GM12878 (cell line): ENCODE data around the gene MDC1. TPM values are rescaled to one million over a fixed set of nuclear protein-coding genes. Genes with fewer than 3 reads are reported as not detected.

Experiments
- BCL11A ChIP-seq: IDR thresholded peaks from 2 replicates; pipeline ENCODE4 v1.6.1; 2011; ENCODE audit warnings: low read depth, low read length
- CBX3 ChIP-seq: fragments of 200-600 bp; sonication (generic); IDR thresholded peaks from 2 replicates; pipeline ENCODE4 v1.6.1; 2016; ENCODE audit warnings: low read depth, borderline replicate concordance
- CHD2 ChIP-seq: IDR thresholded peaks from 2 replicates; pipeline ENCODE4 v1.6.1; 2011; ENCODE audit warnings: low read depth, low read length, improper control_type of control experiment, borderline replicate concordance
- CREM ChIP-seq: IDR thresholded peaks from 2 replicates; pipeline ENCODE4 v1.6.1; 2014; ENCODE audit warnings: antibody characterized with exemption, low read depth
- GATAD2B ChIP-seq: fragments of 450-650 bp; conservative IDR thresholded peaks from 2 replicates; pipeline ENCODE4 v1.6.1; 2017; ENCODE audit warnings: low read depth, mild to moderate bottlenecking, moderate library complexity
- IRF3 ChIP-seq: fragments of 450-650 bp; IDR thresholded peaks from 2 replicates; pipeline ENCODE4 v1.6.1; 2014; ENCODE audit warnings: mild to moderate bottlenecking
- MAX ChIP-seq: IDR thresholded peaks from 2 replicates; pipeline ENCODE4 v1.6.1; 2012; ENCODE audit warnings: low read depth, low read length, improper control_type of control experiment
- MLLT1 ChIP-seq: fragments of 450-650 bp; IDR thresholded peaks from 2 replicates; pipeline ENCODE4 v1.6.1; 2016; ENCODE audit warnings: mild to moderate bottlenecking
- NBN ChIP-seq: fragments of 450-650 bp; IDR thresholded peaks from 2 replicates; pipeline ENCODE4 v1.6.1; 2016
- NFIC ChIP-seq: IDR thresholded peaks from 2 replicates; pipeline ENCODE4 v1.6.1; 2012; ENCODE audit warnings: low read depth, mild to moderate bottlenecking, inconsistent platforms, low read length, moderate library complexity
- NRF1 ChIP-seq: conservative IDR thresholded peaks from 2 replicates; pipeline ENCODE4 v1.6.1; 2011; ENCODE audit warnings: mild to moderate bottlenecking, low read depth, low read length, improper control_type of control experiment
- RAD51 ChIP-seq: fragments of 450-650 bp; IDR thresholded peaks from 2 replicates; pipeline ENCODE4 v1.6.1; 2016; ENCODE audit warnings: moderate library complexity, mild to moderate bottlenecking, inconsistent platforms
- RELA ChIP-seq: fragments of 450-650 bp; IDR thresholded peaks from 2 replicates; pipeline ENCODE4 v1.8.0; 2014; ENCODE audit warnings: borderline replicate concordance; ENCODE audit not compliant: partially characterized antibody
- RFX5 ChIP-seq: IDR thresholded peaks from 2 replicates; pipeline ENCODE4 v1.6.1; 2011; ENCODE audit warnings: low read depth, low read length, improper control_type of control experiment
- SIN3A ChIP-seq: IDR thresholded peaks from 2 replicates; pipeline ENCODE4 v1.6.1; 2012; ENCODE audit warnings: low read depth, low read length, improper control_type of control experiment
- SMARCA5 ChIP-seq: fragments of 450-650 bp; IDR thresholded peaks from 2 replicates; pipeline ENCODE4 v1.6.1; 2017; ENCODE audit warnings: mild to moderate bottlenecking
- SREBF1 ChIP-seq: IDR thresholded peaks from 2 replicates; pipeline ENCODE4 v1.6.1; 2012; ENCODE audit warnings: mild to moderate bottlenecking, low read length
- SREBF2 ChIP-seq: IDR thresholded peaks from 2 replicates; pipeline ENCODE4 v1.6.1; 2012; ENCODE audit warnings: mild to moderate bottlenecking, low read length
- TBL1XR1 ChIP-seq: IDR thresholded peaks from 2 replicates; pipeline ENCODE4 v1.6.1; 2012; ENCODE audit warnings: low read depth, low read length, improper control_type of control experiment
- TCF7 ChIP-seq: IDR thresholded peaks from 2 replicates; pipeline ENCODE4 v1.6.1; 2014; ENCODE audit warnings: antibody characterized with exemption, borderline replicate concordance
- ZNF24 ChIP-seq: fragments of 450-650 bp; IDR thresholded peaks from 2 replicates; pipeline ENCODE4 v1.6.1; 2017; ENCODE audit warnings: antibody characterized with exemption, mild to moderate bottlenecking
- polyA plus RNA-seq, 11 experiments: library from polyadenylated mRNA; depleted of rRNA in 4 of 11; unstranded in 6 of 11; stranded (reverse) in 5 of 11; fragments of >200 nt; fragmentation: Nextera tagmentation in 4 of 11; fragmentation: Illumina TruSeq in 1 of 11; extraction: Ambion mirVana in 4 of 11; extraction: Trizol in 1 of 11; gene quantifications; 1 replicate in 1 of 11; 2 replicates in 10 of 11; pipeline versions ENCODE4 v1.2.1 to v1.2.3, GENCODE V29; 2011 to 2016; ENCODE audit warnings: inconsistent platforms in 2 of 11, missing spikeins in 2 of 11, low read depth in 1 of 11
- total RNA-seq, 4 experiments: library from RNA; depleted of rRNA in 3 of 4; stranded (reverse); fragments of >200 nt in 3 of 4; fragmentation: Illumina TruSeq in 1 of 4; extraction: Trizol in 1 of 4; gene quantifications; 2 replicates each; pipeline versions ENCODE4 v1.2.1 to v1.2.3, GENCODE V29; 2013 to 2021
- TF ChIP-seq, protein P1 (sequence below): IDR thresholded peaks from 2 replicates; pipeline ENCODE4 v1.6.1; 2012; ENCODE audit warnings: low read length, inconsistent platforms
- TF ChIP-seq, protein P2 (sequence below): fragments of 450-650 bp; IDR thresholded peaks from 2 replicates; pipeline ENCODE4 v1.6.1; 2017; ENCODE audit warnings: mild to moderate bottlenecking, moderate library complexity

Gene MDC1
- total and polyA plus RNA-seq, 10 of the 15 experiments (the other 5 are each of a cell fraction or from before 2014, with no cell fraction given) = 5.1 to 62.5 (median 22.4) TPM

- no peak for TF ChIP-seq IRF3
- TF ChIP-seq RFX5 = no peak
- no peak for TF ChIP-seq RELA
- no peak for TF ChIP-seq TCF7
- TF ChIP-seq MAX = no peak
- TF ChIP-seq, protein P1, sequence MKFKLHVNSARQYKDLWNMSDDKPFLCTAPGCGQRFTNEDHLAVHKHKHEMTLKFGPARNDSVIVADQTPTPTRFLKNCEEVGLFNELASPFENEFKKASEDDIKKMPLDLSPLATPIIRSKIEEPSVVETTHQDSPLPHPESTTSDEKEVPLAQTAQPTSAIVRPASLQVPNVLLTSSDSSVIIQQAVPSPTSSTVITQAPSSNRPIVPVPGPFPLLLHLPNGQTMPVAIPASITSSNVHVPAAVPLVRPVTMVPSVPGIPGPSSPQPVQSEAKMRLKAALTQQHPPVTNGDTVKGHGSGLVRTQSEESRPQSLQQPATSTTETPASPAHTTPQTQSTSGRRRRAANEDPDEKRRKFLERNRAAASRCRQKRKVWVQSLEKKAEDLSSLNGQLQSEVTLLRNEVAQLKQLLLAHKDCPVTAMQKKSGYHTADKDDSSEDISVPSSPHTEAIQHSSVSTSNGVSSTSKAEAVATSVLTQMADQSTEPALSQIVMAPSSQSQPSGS = no peak
- TF ChIP-seq SIN3A = no peak
- 0 out of 2 replicates have a peak, but pooled peaks have one; percentile 1 for TF ChIP-seq NFIC
- no peak for TF ChIP-seq RAD51
- peak; percentile 43 for TF ChIP-seq TBL1XR1
- peak; percentile 32; the same call in 1 of the 2 replicates for TF ChIP-seq BCL11A
- TF ChIP-seq CBX3 = no peak
- no peak for TF ChIP-seq ZNF24
- peak; percentile 66; the same call in 1 of the 2 replicates for TF ChIP-seq CHD2
- TF ChIP-seq MLLT1 = no peak; the same call in 1 of the 2 replicates
- no peak for TF ChIP-seq SREBF2
- TF ChIP-seq NRF1 = no peak
- peak; percentile 80 for TF ChIP-seq GATAD2B
- 0 out of 2 replicates have a peak, but pooled peaks have one; percentile 17 for TF ChIP-seq CREM
- TF ChIP-seq SMARCA5 = no peak
- no peak for TF ChIP-seq SREBF1
- no peak for TF ChIP-seq NBN
- TF ChIP-seq, protein P2, sequence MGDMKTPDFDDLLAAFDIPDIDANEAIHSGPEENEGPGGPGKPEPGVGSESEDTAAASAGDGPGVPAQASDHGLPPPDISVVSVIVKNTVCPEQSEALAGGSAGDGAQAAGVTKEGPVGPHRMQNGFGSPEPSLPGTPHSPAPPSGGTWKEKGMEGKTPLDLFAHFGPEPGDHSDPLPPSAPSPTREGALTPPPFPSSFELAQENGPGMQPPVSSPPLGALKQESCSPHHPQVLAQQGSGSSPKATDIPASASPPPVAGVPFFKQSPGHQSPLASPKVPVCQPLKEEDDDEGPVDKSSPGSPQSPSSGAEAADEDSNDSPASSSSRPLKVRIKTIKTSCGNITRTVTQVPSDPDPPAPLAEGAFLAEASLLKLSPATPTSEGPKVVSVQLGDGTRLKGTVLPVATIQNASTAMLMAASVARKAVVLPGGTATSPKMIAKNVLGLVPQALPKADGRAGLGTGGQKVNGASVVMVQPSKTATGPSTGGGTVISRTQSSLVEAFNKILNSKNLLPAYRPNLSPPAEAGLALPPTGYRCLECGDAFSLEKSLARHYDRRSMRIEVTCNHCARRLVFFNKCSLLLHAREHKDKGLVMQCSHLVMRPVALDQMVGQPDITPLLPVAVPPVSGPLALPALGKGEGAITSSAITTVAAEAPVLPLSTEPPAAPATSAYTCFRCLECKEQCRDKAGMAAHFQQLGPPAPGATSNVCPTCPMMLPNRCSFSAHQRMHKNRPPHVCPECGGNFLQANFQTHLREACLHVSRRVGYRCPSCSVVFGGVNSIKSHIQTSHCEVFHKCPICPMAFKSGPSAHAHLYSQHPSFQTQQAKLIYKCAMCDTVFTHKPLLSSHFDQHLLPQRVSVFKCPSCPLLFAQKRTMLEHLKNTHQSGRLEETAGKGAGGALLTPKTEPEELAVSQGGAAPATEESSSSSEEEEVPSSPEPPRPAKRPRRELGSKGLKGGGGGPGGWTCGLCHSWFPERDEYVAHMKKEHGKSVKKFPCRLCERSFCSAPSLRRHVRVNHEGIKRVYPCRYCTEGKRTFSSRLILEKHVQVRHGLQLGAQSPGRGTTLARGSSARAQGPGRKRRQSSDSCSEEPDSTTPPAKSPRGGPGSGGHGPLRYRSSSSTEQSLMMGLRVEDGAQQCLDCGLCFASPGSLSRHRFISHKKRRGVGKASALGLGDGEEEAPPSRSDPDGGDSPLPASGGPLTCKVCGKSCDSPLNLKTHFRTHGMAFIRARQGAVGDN = peak; percentile 79
Measured at GRCh38 chr6:30742316-30743098, 25.4 kb upstream of the MDC1 start, which contains the start of gene FLOT1 (continued).
